ENCODE measurements around the gene ECM2.

The ECM2 gene

GRCh38 chr9:92545002-92545510, 9.3 kb upstream of the ECM2 start:
- TF ChIP-seq GATA1 (IDR thresholded peaks at IDR 0.05; ENCODE audit: low read depth, low read length) = no peak
- TF ChIP-seq POLR2A (IDR thresholded peaks at IDR 0.05; ENCODE audit: low read length) = no peak
- no peak for DNase-seq

GRCh38 chr9:92543972-92544371, 8.2 kb upstream of the ECM2 start:
- DNase-seq = no peak
- TF ChIP-seq POLR2A (IDR thresholded peaks at IDR 0.05; ENCODE audit: low read length) = no peak
- no peak for TF ChIP-seq GATA1 (IDR thresholded peaks at IDR 0.05; ENCODE audit: low read depth, low read length)

- no peak for DNase-seq
- no peak for TF ChIP-seq POLR2A (IDR thresholded peaks at IDR 0.05; ENCODE audit: low read length)
- no peak for TF ChIP-seq GATA1 (IDR thresholded peaks at IDR 0.05; ENCODE audit: low read depth, low read length)
Observed at GRCh38 chr9:92538541-92538940, 2.8 kb upstream of the ECM2 start.

GRCh38 chr9:92534674-92535073, 1.1 kb downstream of the ECM2 start:
- no peak for DNase-seq
- TF ChIP-seq POLR2A (IDR thresholded peaks at IDR 0.05; ENCODE audit: low read length) (no peak), GATA1 (IDR thresholded peaks at IDR 0.05; ENCODE audit: low read depth, low read length) (no peak)

GRCh38 chr9:92534204-92534603, 1.6 kb downstream of the ECM2 start:
- DNase-seq = no peak
- TF ChIP-seq POLR2A (IDR thresholded peaks at IDR 0.05; ENCODE audit: low read length) (no peak), GATA1 (IDR thresholded peaks at IDR 0.05; ENCODE audit: low read depth, low read length) (no peak)

- no peak for DNase-seq
- TF ChIP-seq POLR2A (IDR thresholded peaks at IDR 0.05; ENCODE audit: low read length) (no peak), GATA1 (IDR thresholded peaks at IDR 0.05; ENCODE audit: low read depth, low read length) (no peak)
Observed at GRCh38 chr9:92530893-92531292, 4.9 kb downstream of the ECM2 start.

GRCh38 chr9:92529124-92529523, 6.7 kb downstream of the ECM2 start:
- no peak for DNase-seq
- TF ChIP-seq POLR2A (IDR thresholded peaks at IDR 0.05; ENCODE audit: low read length) (no peak), GATA1 (IDR thresholded peaks at IDR 0.05; ENCODE audit: low read depth, low read length) (no peak)

GRCh38 chr9:92528522-92528849, 7.3 kb downstream of the ECM2 start:
- no peak for DNase-seq
- TF ChIP-seq GATA1 (IDR thresholded peaks at IDR 0.05; ENCODE audit: low read depth, low read length) (no peak), POLR2A (IDR thresholded peaks at IDR 0.05; ENCODE audit: low read length) (no peak)

- DNase-seq = no peak
- no peak for TF ChIP-seq GATA1 (IDR thresholded peaks at IDR 0.05; ENCODE audit: low read depth, low read length)
- no peak for TF ChIP-seq POLR2A (IDR thresholded peaks at IDR 0.05; ENCODE audit: low read length)
Observed at GRCh38 chr9:92527832-92528521, 7.8 kb downstream of the ECM2 start.

GRCh38 chr9:92527291-92527828, 8.4 kb downstream of the ECM2 start:
- TF ChIP-seq POLR2A (IDR thresholded peaks at IDR 0.05; ENCODE audit: low read length) (no peak), GATA1 (IDR thresholded peaks at IDR 0.05; ENCODE audit: low read depth, low read length) (no peak)
- DNase-seq = no peak

GRCh38 chr9:92525306-92525705, 10.5 kb downstream of the ECM2 start:
- TF ChIP-seq GATA1 (IDR thresholded peaks at IDR 0.05; ENCODE audit: low read depth, low read length) = no peak
- no peak for TF ChIP-seq POLR2A (IDR thresholded peaks at IDR 0.05; ENCODE audit: low read length)
- no peak for DNase-seq

- no peak for DNase-seq
- no peak for TF ChIP-seq GATA1 (IDR thresholded peaks at IDR 0.05; ENCODE audit: low read depth, low read length)
- TF ChIP-seq POLR2A (IDR thresholded peaks at IDR 0.05; ENCODE audit: low read length) = no peak
Observed at GRCh38 chr9:92524881-92525280, 10.9 kb downstream of the ECM2 start.

GRCh38 chr9:92522983-92523970, 12.5 kb downstream of the ECM2 start:
- DNase-seq = peak; percentile 11 to 52
- no peak for TF ChIP-seq GATA1 (IDR thresholded peaks at IDR 0.05; ENCODE audit: low read depth, low read length)
- no peak for TF ChIP-seq POLR2A (IDR thresholded peaks at IDR 0.05; ENCODE audit: low read length)

GRCh38 chr9:92520837-92521236, 15.0 kb downstream of the ECM2 start:
- DNase-seq = peak; percentile 24 to 32
- TF ChIP-seq POLR2A (IDR thresholded peaks at IDR 0.05; ENCODE audit: low read length) (no peak), GATA1 (IDR thresholded peaks at IDR 0.05; ENCODE audit: low read depth, low read length) (no peak)
